Stimulated activated CD8-positive, alpha-beta memory T cell treated with anti-CD3 and anti-CD28 coated beads, Interleukin-15, amount 100 ng/mL, for 1 hour (primary cell): ENCODE results near the gene KCNK6.

ENCODE experiments used
- DNase-seq: peaks from one replicate; pipeline ENCODE4 v3.0.0-alpha.2; 2020; ENCODE audit warnings: low read depth

Gene KCNK6

GRCh38 chr19:38298821-38299680 is 20.6 kb upstream of the KCNK6 start:
- DNase-seq, result no peak

GRCh38 chr19:38303517-38304351 is 15.9 kb upstream of the KCNK6 start, which contains the start of gene C19orf33:
Gene C19orf33 (plus strand): TSS chr19:38304251. CDS start chr19:38304262, 11 bp downstream.
- DNase-seq, result no peak

- no peak for DNase-seq
Observed at GRCh38 chr19:38304352-38304865, 15.2 kb upstream of the KCNK6 start.

GRCh38 chr19:38304866-38305429 is 14.7 kb upstream of the KCNK6 start:
- no peak for DNase-seq

- no peak for DNase-seq
Observed at GRCh38 chr19:38306236-38306635, 13.4 kb upstream of the KCNK6 start.

GRCh38 chr19:38307076-38307475 is 12.6 kb upstream of the KCNK6 start:
- no peak for DNase-seq

- DNase-seq, result no peak
Observed at GRCh38 chr19:38307597-38307996, 12.0 kb upstream of the KCNK6 start.

- no peak for DNase-seq
Observed at GRCh38 chr19:38308006-38308766, 11.5 kb upstream of the KCNK6 start.

GRCh38 chr19:38308926-38309614 is 10.6 kb upstream of the KCNK6 start:
- DNase-seq, result no peak

- no peak for DNase-seq
Observed at GRCh38 chr19:38309615-38310278, 9.9 kb upstream of the KCNK6 start.

GRCh38 chr19:38310279-38310670 is 9.4 kb upstream of the KCNK6 start:
- DNase-seq, result no peak

- DNase-seq, result no peak
Observed at GRCh38 chr19:38310986-38311385, 8.7 kb upstream of the KCNK6 start.

GRCh38 chr19:38315657-38316476 is 3.8 kb upstream of the KCNK6 start, which contains the start of gene YIF1B:
Gene YIF1B (minus strand): TSS chr19:38315947. CDS start chr19:38315917, 30 bp downstream.
- peak; percentile 85 for DNase-seq

GRCh38 chr19:38316477-38317067 is 3.1 kb upstream of the KCNK6 start:
- DNase-seq, result no peak

- no peak for DNase-seq
Observed at GRCh38 chr19:38317104-38317612, 2.5 kb upstream of the KCNK6 start.

GRCh38 chr19:38318660-38319059 is 985 bp upstream of the KCNK6 start:
- DNase-seq, result no peak

GRCh38 chr19:38320969-38321339 is 1.3 kb downstream of the KCNK6 start:
- no peak for DNase-seq

- no peak for DNase-seq
Observed at GRCh38 chr19:38321646-38322196, 2.1 kb downstream of the KCNK6 start.

GRCh38 chr19:38323291-38323690 is 3.6 kb downstream of the KCNK6 start:
- no peak for DNase-seq
